ENCODE data around the gene TMEM247.
A peak's percentile ranks its signal among the peaks of the same experiment; 100 is the strongest.

The TMEM247 gene

GRCh38 chr2:46497766-46498165 is 18.4 kb downstream of the TMEM247 start:
- 84 to 90% methylated on average over 4 of the region's 4 CpGs for WGBS, 2 experiments
- H3K27ac ChIP-seq (ENCODE audit: insufficient read depth, low read depth, low read length, poor library complexity, severe bottlenecking) = no peak overlapping the region

DNA sequence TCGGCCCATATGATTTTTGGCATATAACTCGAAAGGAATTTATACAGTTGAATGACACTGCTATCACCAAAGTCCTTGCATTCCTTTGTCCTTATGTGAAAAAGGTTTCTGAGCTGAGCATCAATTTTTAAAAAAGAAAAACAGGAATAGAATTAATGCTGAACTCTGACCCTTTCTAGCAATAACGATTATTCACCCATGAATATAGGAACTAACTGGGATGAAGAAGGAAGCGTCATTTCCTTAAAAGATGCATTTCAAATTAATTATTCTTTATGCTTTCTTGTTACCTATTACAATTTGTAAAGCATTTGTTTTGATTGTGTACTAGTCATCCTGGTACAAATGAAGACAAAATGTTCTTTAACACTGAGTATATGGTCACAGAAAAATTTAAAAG is 19.3 kb downstream of the TMEM247 start:
- Histone ChIP-seq H3K4me1 (ENCODE audit: control insufficient read depth, insufficient read depth, low read length) (peaks cover 5% of the 10 kb centered on the region), H3K9me3 (ENCODE audit: control insufficient read depth, low read length) (no peaks in the 10 kb centered on the region), H3K36me3 (ENCODE audit: control insufficient read depth, insufficient read depth, low read length) (no peaks in the 10 kb centered on the region), H3K4me3 (ENCODE audit: insufficient read depth, low read depth, low read length) (no peak overlapping the region), H3K27ac (ENCODE audit: insufficient read depth, low read depth, low read length, poor library complexity, severe bottlenecking) (no peak overlapping the region), H3K27me3 (ENCODE audit: control insufficient read depth, insufficient read depth, low read length, poor library complexity, severe bottlenecking) (peaks cover 34% of the 10 kb centered on the region)
- WGBS, 2 experiments = 91 to 93% methylated on average over 3 of the region's 4 CpGs

More at GRCh38 chr2:46497766-46498165, 18.4 kb downstream of the TMEM247 start:
- H3K27me3 ChIP-seq (ENCODE audit: control insufficient read depth, insufficient read depth, low read length, poor library complexity, severe bottlenecking) = peaks cover 34% of the 10 kb centered on the region
- H3K4me3 ChIP-seq (ENCODE audit: insufficient read depth, low read depth, low read length) = no peak overlapping the region
- H3K36me3 ChIP-seq (ENCODE audit: control insufficient read depth, insufficient read depth, low read length) = no peaks in the 10 kb centered on the region
- peaks cover 8% of the 10 kb centered on the region for H3K4me1 ChIP-seq (ENCODE audit: control insufficient read depth, insufficient read depth, low read length)
- H3K9me3 ChIP-seq (ENCODE audit: control insufficient read depth, low read length) = no peaks in the 10 kb centered on the region

DNA sequence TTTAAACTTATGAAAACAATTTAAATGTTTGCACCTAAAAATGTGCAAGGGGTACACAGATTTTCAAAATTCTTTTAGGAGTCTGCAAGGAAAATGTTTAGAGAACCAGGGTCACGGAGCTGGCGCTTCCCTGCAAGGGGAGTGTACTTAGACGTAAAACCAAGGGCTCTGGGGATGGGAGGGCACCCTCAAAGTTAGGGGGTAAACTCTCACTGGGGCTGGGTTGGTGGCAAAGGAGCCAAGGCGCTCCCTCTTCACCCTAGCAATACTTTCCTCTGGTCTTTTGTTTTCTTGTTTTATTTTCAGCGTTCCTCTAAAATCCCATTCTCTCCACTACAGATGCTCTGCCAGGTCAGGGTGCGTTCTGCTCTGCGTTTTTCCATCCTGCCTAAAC is 20.0 kb downstream of the TMEM247 start:
- H3K27me3 ChIP-seq (ENCODE audit: control insufficient read depth, insufficient read depth, low read length, poor library complexity, severe bottlenecking) = peaks cover 34% of the 10 kb centered on the region
- no peaks in the 10 kb centered on the region for H3K36me3 ChIP-seq (ENCODE audit: control insufficient read depth, insufficient read depth, low read length)
- H3K27ac ChIP-seq (ENCODE audit: insufficient read depth, low read depth, low read length, poor library complexity, severe bottlenecking) = no peak overlapping the region
- peak overlapping the region; percentile 46 for H3K4me3 ChIP-seq (ENCODE audit: insufficient read depth, low read depth, low read length)
- no peaks in the 10 kb centered on the region for H3K9me3 ChIP-seq (ENCODE audit: control insufficient read depth, low read length)
- WGBS, 2 experiments = 7% methylated on average over 7 of the region's 7 CpGs
- no peaks in the 10 kb centered on the region for H3K4me1 ChIP-seq (ENCODE audit: control insufficient read depth, insufficient read depth, low read length)

GRCh38 chr2:46500801-46501200 is 21.4 kb downstream of the TMEM247 start:
- Histone ChIP-seq H3K9me3 (ENCODE audit: control insufficient read depth, low read length) (no peaks in the 10 kb centered on the region), H3K4me3 (ENCODE audit: insufficient read depth, low read depth, low read length) (no peak overlapping the region), H3K27me3 (ENCODE audit: control insufficient read depth, insufficient read depth, low read length, poor library complexity, severe bottlenecking) (peaks cover 34% of the 10 kb centered on the region), H3K4me1 (ENCODE audit: control insufficient read depth, insufficient read depth, low read length) (no peaks in the 10 kb centered on the region), H3K27ac (ENCODE audit: insufficient read depth, low read depth, low read length, poor library complexity, severe bottlenecking) (no peak overlapping the region), H3K36me3 (ENCODE audit: control insufficient read depth, insufficient read depth, low read length) (no peaks in the 10 kb centered on the region)
- 66 to 67% methylated on average over 6 of the region's 6 CpGs for WGBS, 2 experiments

DNA sequence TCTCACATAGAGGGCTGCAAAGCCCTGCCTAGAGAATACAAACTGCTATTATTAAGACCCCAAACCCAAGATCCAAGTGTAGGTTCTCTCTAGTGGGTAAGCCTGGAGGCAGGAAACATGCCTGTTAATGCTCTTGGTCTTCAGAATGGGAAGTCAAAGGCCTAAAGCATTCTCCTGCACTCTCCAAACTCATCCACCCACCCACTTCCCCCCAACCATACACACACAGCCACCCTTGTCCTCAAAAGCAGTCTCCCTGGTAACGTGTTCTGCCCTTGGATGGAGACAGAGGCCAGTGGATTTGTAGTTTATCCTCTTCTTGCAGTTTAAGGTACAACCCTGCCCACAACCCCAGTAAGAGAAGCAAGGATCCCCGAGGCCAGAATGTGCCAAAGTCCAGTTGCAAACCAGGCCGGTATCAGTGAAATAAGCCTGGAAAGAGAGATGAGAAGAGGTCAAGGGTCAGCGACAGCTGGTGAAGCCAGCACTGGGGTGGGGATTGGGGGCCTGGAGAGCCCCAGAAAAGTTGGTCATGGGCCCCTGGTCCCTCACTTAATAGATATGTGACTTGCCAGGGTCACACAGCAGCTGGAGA is 23.0 kb downstream of the TMEM247 start:
- 79% methylated on average over 4 of the region's 4 CpGs for WGBS, 2 experiments
- H3K27ac ChIP-seq (ENCODE audit: insufficient read depth, low read depth, low read length, poor library complexity, severe bottlenecking) = no peak overlapping the region
- no peak overlapping the region for H3K4me3 ChIP-seq (ENCODE audit: insufficient read depth, low read depth, low read length)
- peaks cover 26% of the 10 kb centered on the region for H3K27me3 ChIP-seq (ENCODE audit: control insufficient read depth, insufficient read depth, low read length, poor library complexity, severe bottlenecking)
- H3K9me3 ChIP-seq (ENCODE audit: control insufficient read depth, low read length) = no peaks in the 10 kb centered on the region
- no peaks in the 10 kb centered on the region for H3K4me1 ChIP-seq (ENCODE audit: control insufficient read depth, insufficient read depth, low read length)
- no peaks in the 10 kb centered on the region for H3K36me3 ChIP-seq (ENCODE audit: control insufficient read depth, insufficient read depth, low read length)

GRCh38 chr2:46503686-46504085 is 24.3 kb downstream of the TMEM247 start:
- no peak overlapping the region for H3K4me3 ChIP-seq (ENCODE audit: insufficient read depth, low read depth, low read length)
- WGBS, 2 experiments = 86 to 89% methylated on average over 4 of the region's 4 CpGs
- H3K27ac ChIP-seq (ENCODE audit: insufficient read depth, low read depth, low read length, poor library complexity, severe bottlenecking) = no peak overlapping the region
- peaks cover 13% of the 10 kb centered on the region for H3K27me3 ChIP-seq (ENCODE audit: control insufficient read depth, insufficient read depth, low read length, poor library complexity, severe bottlenecking)
- no peaks in the 10 kb centered on the region for H3K4me1 ChIP-seq (ENCODE audit: control insufficient read depth, insufficient read depth, low read length)
- no peaks in the 10 kb centered on the region for H3K9me3 ChIP-seq (ENCODE audit: control insufficient read depth, low read length)
- H3K36me3 ChIP-seq (ENCODE audit: control insufficient read depth, insufficient read depth, low read length) = no peaks in the 10 kb centered on the region

DNA sequence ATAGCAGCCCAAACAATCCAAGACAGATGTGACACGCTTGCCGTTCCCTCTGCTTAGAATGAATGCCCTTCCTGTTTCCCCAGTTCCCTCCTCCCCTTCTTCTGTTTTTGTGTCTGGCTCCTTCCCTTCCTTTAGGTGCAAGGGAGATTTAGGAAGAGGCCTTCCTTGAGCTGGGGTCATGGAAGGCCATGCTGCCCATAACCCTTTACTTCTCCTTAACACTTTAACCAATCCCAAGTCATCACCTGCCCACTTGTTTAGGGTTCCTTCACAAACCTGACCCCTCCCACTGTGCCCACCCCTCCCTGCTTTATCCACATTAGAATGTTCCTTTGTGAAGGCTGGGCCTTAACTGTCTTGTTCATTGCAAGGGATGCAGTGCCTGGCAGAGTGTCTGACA is 24.9 kb downstream of the TMEM247 start:
- Histone ChIP-seq H3K27ac (ENCODE audit: insufficient read depth, low read depth, low read length, poor library complexity, severe bottlenecking) (no peak overlapping the region), H3K9me3 (ENCODE audit: control insufficient read depth, low read length) (no peaks in the 10 kb centered on the region), H3K4me1 (ENCODE audit: control insufficient read depth, insufficient read depth, low read length) (no peaks in the 10 kb centered on the region), H3K36me3 (ENCODE audit: control insufficient read depth, insufficient read depth, low read length) (no peaks in the 10 kb centered on the region), H3K4me3 (ENCODE audit: insufficient read depth, low read depth, low read length) (no peak overlapping the region), H3K27me3 (ENCODE audit: control insufficient read depth, insufficient read depth, low read length, poor library complexity, severe bottlenecking) (peaks cover 7% of the 10 kb centered on the region)
- WGBS, 2 experiments = 85 to 92% methylated on average over 2 of the region's 2 CpGs

GRCh38 chr2:46504685-46505471 is 25.5 kb downstream of the TMEM247 start:
- Histone ChIP-seq H3K27ac (ENCODE audit: insufficient read depth, low read depth, low read length, poor library complexity, severe bottlenecking) (no peak overlapping the region), H3K27me3 (ENCODE audit: control insufficient read depth, insufficient read depth, low read length, poor library complexity, severe bottlenecking) (peaks cover under 1% of the 10 kb centered on the region), H3K4me3 (ENCODE audit: insufficient read depth, low read depth, low read length) (no peak overlapping the region), H3K4me1 (ENCODE audit: control insufficient read depth, insufficient read depth, low read length) (no peaks in the 10 kb centered on the region), H3K9me3 (ENCODE audit: control insufficient read depth, low read length) (no peaks in the 10 kb centered on the region), H3K36me3 (ENCODE audit: control insufficient read depth, insufficient read depth, low read length) (no peaks in the 10 kb centered on the region)
- WGBS, 2 experiments = 78 to 84% methylated on average over 8 of the region's 8 CpGs

GRCh38 chr2:46505472-46505783 is 26.1 kb downstream of the TMEM247 start:
- H3K36me3 ChIP-seq (ENCODE audit: control insufficient read depth, insufficient read depth, low read length) = no peaks in the 10 kb centered on the region
- H3K4me1 ChIP-seq (ENCODE audit: control insufficient read depth, insufficient read depth, low read length) = no peaks in the 10 kb centered on the region
- WGBS, 2 experiments = 84 to 90% methylated on average over 3 of the region's 3 CpGs
- H3K4me3 ChIP-seq (ENCODE audit: insufficient read depth, low read depth, low read length) = no peak overlapping the region
- no peaks in the 10 kb centered on the region for H3K9me3 ChIP-seq (ENCODE audit: control insufficient read depth, low read length)
- no peak overlapping the region for H3K27ac ChIP-seq (ENCODE audit: insufficient read depth, low read depth, low read length, poor library complexity, severe bottlenecking)
- no peaks in the 10 kb centered on the region for H3K27me3 ChIP-seq (ENCODE audit: control insufficient read depth, insufficient read depth, low read length, poor library complexity, severe bottlenecking)

- WGBS, 2 experiments = 49 to 54% methylated on average over 6 of the region's 6 CpGs
- Histone ChIP-seq H3K36me3 (ENCODE audit: control insufficient read depth, insufficient read depth, low read length) (no peaks in the 10 kb centered on the region), H3K27ac (ENCODE audit: insufficient read depth, low read depth, low read length, poor library complexity, severe bottlenecking) (no peak overlapping the region), H3K4me3 (ENCODE audit: insufficient read depth, low read depth, low read length) (no peak overlapping the region), H3K9me3 (ENCODE audit: control insufficient read depth, low read length) (no peaks in the 10 kb centered on the region), H3K4me1 (ENCODE audit: control insufficient read depth, insufficient read depth, low read length) (no peaks in the 10 kb centered on the region), H3K27me3 (ENCODE audit: control insufficient read depth, insufficient read depth, low read length, poor library complexity, severe bottlenecking) (no peaks in the 10 kb centered on the region)
Observed at GRCh38 chr2:46506131-46506706, 26.9 kb downstream of the TMEM247 start.
